GM18520 (cell line): ENCODE results near the gene SMYD3.
A peak's percentile ranks its signal among the peaks of the same experiment; 100 is the strongest.
"Not testable (repeated sequence)": the region's sequence is repeated elsewhere in the genome, so short reads cannot be mapped to it uniquely, and the experiment has no call there.

Source experiments
- ATAC-seq: cut with Tn5 transposase; IDR thresholded peaks from one replicate; pipeline ENCODE4 v1.9.1; 2021; ENCODE audit not compliant: unreplicated experiment

SMYD3 gene

GRCh38 chr1:245825128-245825901 is 681.8 kb downstream of the SMYD3 start:
- no peak for ATAC-seq

- no peak for ATAC-seq
These were observed 683.5 kb downstream of the SMYD3 start for GRCh38 chr1:245823408-245824147.

- ATAC-seq, result no peak
These were observed 684.1 kb downstream of the SMYD3 start for GRCh38 chr1:245822996-245823395.

GRCh38 chr1:245818363-245818762 is 688.7 kb downstream of the SMYD3 start:
- not testable (repeated sequence) for ATAC-seq

GRCh38 chr1:245816496-245816895 is 690.6 kb downstream of the SMYD3 start:
- ATAC-seq, result not testable (repeated sequence)

- ATAC-seq, result no peak
These were observed 692.4 kb downstream of the SMYD3 start for GRCh38 chr1:245814651-245815050.

- no peak for ATAC-seq
These were observed 694.8 kb downstream of the SMYD3 start for GRCh38 chr1:245812278-245812677.

GRCh38 chr1:245810789-245811337 is 696.2 kb downstream of the SMYD3 start:
- no peak for ATAC-seq

GRCh38 chr1:245810181-245810769 is 696.8 kb downstream of the SMYD3 start:
- ATAC-seq, result no peak

- no peak for ATAC-seq
These were observed 697.7 kb downstream of the SMYD3 start for GRCh38 chr1:245809361-245809760.

- no peak for ATAC-seq
These were observed 698.9 kb downstream of the SMYD3 start for GRCh38 chr1:245807954-245808719.

GRCh38 chr1:245807306-245807705 is 699.8 kb downstream of the SMYD3 start:
- peak; percentile 61 for ATAC-seq

GRCh38 chr1:245805532-245805931 is 701.5 kb downstream of the SMYD3 start:
- no peak for ATAC-seq

- no peak for ATAC-seq
These were observed 702.4 kb downstream of the SMYD3 start for GRCh38 chr1:245804696-245805095.

GRCh38 chr1:245803666-245804037 is 703.4 kb downstream of the SMYD3 start:
- ATAC-seq, result no peak

GRCh38 chr1:245802941-245803665 is 704.0 kb downstream of the SMYD3 start:
- ATAC-seq, result no peak

GRCh38 chr1:245800901-245801605 is 706.0 kb downstream of the SMYD3 start:
- no peak for ATAC-seq

- no peak for ATAC-seq
These were observed 708.7 kb downstream of the SMYD3 start for GRCh38 chr1:245798349-245798711.

- ATAC-seq, result no peak
These were observed 709.3 kb downstream of the SMYD3 start for GRCh38 chr1:245797592-245798348.
